NOMO-1 (cell line): ENCODE measurements around the gene MORN5.

Experiments used
- DNase-seq, 2 experiments: peaks; one replicate each; lab custom pipeline; 2025; ENCODE audit not compliant: unreplicated experiment in 2 of 2; lab: John Stamatoyannopoulos, UW

The MORN5 gene

GRCh38 chr9:122188369-122188768, 28.7 kb downstream of the MORN5 start:
- no peak for DNase-seq

GRCh38 chr9:122190597-122191381, 31.1 kb downstream of the MORN5 start:
- no peak for DNase-seq

DNA sequence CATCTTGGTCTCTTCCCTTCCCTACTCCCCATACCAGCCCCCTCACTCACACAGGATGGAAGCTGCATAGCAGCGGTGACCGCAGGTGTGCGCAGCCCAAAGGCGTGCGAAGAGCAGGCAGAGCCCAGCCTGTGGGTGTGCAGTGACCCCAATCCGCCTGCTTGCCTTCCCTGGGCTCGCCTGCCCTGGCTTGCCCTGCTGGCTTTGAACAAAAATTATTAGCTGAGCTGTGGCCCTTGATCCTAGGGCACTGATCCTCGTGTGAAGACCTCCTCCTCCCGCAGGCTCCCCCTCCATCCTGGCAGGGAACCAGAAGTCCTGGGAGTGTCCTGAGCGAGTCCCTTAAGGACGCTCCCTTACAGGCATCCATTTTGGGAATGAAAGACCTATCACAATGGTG, 31.9 kb downstream of the MORN5 start:
- no peak for DNase-seq

GRCh38 chr9:122192261-122192875, 32.7 kb downstream of the MORN5 start:
- no peak for DNase-seq

- no peak for DNase-seq
Observed at GRCh38 chr9:122192914-122193525, 33.3 kb downstream of the MORN5 start.

- no peak for DNase-seq
Observed at GRCh38 chr9:122193651-122194050, 33.9 kb downstream of the MORN5 start.

GRCh38 chr9:122195875-122196274, 36.2 kb downstream of the MORN5 start:
- no peak for DNase-seq

GRCh38 chr9:122197426-122197825, 37.7 kb downstream of the MORN5 start:
- no peak for DNase-seq

- no peak for DNase-seq
Observed at GRCh38 chr9:122197882-122198281, 38.2 kb downstream of the MORN5 start.

GRCh38 chr9:122200960-122201595, 41.4 kb downstream of the MORN5 start:
- DNase-seq: no peak

GRCh38 chr9:122201641-122202040, 41.9 kb downstream of the MORN5 start:
- DNase-seq: no peak

DNA sequence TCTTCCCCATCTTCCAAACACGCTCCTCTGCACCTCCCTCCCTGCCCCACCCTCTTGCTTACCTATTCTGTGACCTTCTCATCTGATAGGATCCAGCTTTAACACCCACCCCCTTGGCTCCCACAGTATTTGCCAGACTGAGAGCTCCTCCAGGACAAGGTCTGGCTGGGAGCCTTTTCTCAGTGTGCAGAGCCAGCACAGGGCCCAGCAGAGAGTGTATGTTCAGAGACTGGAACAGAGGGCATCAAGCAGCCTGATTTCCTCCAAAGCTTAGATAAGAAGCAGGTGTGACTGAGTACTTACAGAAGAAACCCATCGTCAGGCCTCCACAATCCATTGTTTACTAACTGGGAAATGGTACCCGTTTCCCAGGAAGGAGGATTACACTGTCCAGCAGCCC, 42.4 kb downstream of the MORN5 start:
- no peak for DNase-seq

DNA sequence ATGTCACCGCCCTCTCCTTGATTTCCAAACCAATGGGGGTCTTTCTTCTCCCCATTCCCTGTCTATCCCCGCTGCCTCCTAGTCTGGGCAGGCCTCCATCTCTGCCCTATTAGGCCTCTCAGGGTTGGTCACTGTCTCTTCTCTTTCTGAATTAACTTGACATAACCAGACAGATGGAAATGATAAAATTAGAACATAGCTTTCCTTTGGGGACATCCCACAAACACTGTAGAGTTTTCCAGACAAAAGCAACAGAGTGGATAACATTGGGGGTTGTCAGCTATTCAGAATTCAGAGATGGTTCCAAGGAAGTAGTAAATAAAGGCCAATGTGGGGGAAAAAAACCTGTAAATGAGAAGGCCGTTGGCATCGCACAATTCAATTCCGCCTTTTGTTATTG, 44.3 kb downstream of the MORN5 start:
- no peak for DNase-seq

DNA sequence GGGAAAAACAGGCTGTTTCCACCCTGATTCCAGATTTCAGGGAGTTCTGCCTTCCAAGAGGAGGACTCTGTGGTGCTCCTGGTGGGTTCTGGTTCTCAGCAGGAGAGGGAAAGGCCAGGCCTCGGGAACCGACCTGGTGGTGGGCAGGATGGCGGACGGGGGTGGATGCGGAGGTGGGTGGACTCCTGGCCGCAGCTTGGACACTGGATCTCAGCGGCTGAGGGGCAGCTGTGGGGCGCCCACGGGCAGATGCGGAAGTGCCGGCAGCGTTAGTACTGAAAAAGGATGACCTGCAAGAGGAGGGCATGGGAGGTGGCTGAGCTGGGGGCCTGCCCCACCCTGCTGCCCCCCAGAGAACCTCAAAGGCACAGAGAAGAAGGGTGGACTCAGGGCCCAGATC, 44.8 kb downstream of the MORN5 start:
- DNase-seq: no peak

DNA sequence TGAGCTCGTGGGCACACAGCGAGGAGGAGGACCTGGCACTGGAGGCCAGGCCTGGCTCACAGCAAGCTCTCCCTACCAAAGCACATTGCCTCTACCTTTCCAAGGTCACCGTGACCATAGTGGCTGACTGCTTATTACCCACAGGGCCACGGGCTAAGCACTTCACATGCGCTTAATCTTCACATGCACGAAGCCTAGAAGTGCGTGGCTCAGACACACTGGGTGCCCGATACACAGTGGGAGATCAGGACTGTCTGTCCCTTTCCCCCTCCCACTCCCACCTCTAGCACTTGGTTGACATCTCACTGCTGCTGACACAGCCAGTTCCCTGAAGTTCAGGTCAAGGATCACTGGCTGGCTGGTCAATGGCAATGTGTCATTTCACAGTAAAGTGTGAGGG, 45.5 kb downstream of the MORN5 start:
- DNase-seq: no peak

GRCh38 chr9:122206118-122207046, 46.7 kb downstream of the MORN5 start:
- DNase-seq: no peak

DNA sequence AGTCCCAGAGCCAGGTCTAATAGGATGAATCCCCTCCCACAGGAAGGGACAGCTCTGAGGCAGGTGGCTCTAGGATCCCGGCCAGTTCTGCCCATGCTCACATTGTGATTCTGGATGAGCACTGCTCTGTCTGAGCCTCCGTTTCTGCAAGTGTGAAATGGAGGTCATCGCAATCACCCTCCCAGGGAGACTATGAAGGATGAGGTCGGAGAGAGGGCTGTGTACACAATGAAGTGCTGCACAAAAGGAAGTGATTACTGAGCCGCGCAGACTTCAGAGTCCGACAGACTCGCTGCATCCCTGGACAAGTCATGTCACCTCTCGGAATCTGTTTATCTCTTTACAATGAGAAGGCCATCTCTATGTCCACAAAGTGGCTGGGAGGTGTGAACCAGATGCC, 47.4 kb downstream of the MORN5 start:
- no peak for DNase-seq

GRCh38 chr9:122209451-122209850, 49.7 kb downstream of the MORN5 start:
- no peak for DNase-seq

DNA sequence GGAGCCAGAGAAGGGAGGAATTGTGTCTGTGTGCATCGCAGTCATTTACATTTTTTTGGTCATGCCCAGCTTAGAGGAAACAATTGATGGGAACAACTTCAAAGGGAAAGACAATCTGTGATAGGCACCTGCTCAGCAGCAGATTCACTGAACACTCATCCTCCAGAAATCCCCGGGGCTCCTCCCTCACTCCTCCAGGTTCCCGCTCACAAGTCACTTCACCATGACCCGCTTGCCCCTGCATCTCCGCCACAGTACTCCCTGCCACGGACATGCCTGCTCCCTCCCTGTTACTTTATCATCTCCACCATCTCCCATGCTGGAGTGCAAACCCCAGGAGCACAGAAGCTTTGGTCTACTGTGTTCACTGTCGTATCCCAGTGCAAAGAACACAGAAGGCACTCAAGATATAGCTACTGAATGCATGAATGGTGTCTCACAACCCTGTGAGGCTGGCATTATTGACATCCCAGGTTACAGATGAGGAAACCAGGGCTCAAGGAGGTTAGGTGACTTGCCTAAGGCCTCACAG, 52.8 kb downstream of the MORN5 start:
- DNase-seq: no peak

DNA sequence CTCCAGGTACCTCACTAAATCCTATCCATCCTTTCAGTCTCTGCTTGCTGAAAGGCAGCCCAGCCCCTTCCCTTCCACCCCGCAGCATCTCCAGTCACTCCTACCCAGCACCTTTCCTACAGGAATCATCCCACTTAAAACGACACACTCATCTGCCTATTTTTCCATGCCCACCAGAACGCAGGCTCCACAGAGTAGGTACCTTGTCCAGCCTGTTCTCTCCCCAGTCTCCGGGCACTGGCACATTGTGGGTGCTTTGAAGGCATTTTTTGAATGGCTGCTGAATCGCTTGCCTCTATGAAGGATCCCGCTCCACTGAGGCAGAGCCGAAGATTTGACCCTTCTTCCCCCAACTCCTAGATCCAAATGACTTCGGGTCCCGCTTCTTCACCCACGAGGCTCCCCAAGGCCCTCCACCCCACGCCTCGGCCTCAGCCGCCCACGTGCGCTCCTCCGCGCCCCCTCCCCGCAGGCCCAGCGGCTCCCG, 53.4 kb downstream of the MORN5 start:
- no peak for DNase-seq
